ENCODE data around the gene CDH12. TPM values are rescaled to one million over a fixed set of nuclear protein-coding genes. Genes with fewer than 3 reads are reported as not detected.

The CDH12 gene
- total RNA-seq, 2 donors from 2014 or later, result 0.90 to 1.9 TPM

DNA sequence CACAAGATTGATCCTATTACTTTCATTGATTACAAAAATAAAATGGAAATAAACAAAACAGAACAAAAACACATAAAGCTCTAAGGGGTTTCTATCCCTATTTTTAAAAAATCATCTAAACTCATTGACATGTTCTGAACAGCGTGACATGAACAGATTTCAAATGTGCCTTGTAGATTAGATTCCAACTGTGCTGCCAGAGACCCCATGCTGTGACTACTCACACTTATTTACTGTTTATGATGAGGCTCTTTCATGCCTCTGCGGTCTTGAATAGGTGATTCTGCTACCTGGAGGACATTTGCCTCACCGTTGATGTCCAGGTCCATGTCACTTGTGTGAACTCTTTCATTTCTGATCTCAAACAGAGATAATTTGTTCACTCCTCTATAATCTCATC is 990.2 kb downstream of the CDH12 start:
- WGBS, 2 experiments (ENCODE audit: insufficient coverage in 1 of 2, insufficient read length in 1 of 2), result 63% methylated on average over 3 of the region's 3 CpGs
- Mint-ChIP-seq H3K27me3 (ENCODE audit: insufficient read depth) (no peaks in the 10 kb centered on the region), H3K36me3 (ENCODE audit: low read depth) (no peaks in the 10 kb centered on the region), H3K4me3 (no peak overlapping the region), H3K9me3 (no peaks in the 10 kb centered on the region), H3K27ac (no peak overlapping the region), H3K4me1 (no peaks in the 10 kb centered on the region)
- Histone ChIP-seq H3K27me3 (ENCODE audit: control insufficient read depth, insufficient read depth, low read length, poor library complexity, severe bottlenecking) (no peaks in the 10 kb centered on the region), H3K36me3 (ENCODE audit: control insufficient read depth, insufficient read depth, low read length) (no peaks in the 10 kb centered on the region), H3K27ac (ENCODE audit: low read depth, low read length) (no peak overlapping the region), H3K4me1 (ENCODE audit: control insufficient read depth, insufficient read depth, low read length) (no peaks in the 10 kb centered on the region), H3K9ac (ENCODE audit: extremely low read depth, low read length, poor library complexity, severe bottlenecking) (no peak overlapping the region), H3K9me3 (ENCODE audit: control insufficient read depth, low read length) (no peaks in the 10 kb centered on the region), H3K4me3 (ENCODE audit: low read length) (no peak overlapping the region)
- no peak for DNase-seq
- TF ChIP-seq, protein P1, sequence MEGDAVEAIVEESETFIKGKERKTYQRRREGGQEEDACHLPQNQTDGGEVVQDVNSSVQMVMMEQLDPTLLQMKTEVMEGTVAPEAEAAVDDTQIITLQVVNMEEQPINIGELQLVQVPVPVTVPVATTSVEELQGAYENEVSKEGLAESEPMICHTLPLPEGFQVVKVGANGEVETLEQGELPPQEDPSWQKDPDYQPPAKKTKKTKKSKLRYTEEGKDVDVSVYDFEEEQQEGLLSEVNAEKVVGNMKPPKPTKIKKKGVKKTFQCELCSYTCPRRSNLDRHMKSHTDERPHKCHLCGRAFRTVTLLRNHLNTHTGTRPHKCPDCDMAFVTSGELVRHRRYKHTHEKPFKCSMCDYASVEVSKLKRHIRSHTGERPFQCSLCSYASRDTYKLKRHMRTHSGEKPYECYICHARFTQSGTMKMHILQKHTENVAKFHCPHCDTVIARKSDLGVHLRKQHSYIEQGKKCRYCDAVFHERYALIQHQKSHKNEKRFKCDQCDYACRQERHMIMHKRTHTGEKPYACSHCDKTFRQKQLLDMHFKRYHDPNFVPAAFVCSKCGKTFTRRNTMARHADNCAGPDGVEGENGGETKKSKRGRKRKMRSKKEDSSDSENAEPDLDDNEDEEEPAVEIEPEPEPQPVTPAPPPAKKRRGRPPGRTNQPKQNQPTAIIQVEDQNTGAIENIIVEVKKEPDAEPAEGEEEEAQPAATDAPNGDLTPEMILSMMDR (conservative IDR thresholded peaks at IDR 0.05), result no peak

DNA sequence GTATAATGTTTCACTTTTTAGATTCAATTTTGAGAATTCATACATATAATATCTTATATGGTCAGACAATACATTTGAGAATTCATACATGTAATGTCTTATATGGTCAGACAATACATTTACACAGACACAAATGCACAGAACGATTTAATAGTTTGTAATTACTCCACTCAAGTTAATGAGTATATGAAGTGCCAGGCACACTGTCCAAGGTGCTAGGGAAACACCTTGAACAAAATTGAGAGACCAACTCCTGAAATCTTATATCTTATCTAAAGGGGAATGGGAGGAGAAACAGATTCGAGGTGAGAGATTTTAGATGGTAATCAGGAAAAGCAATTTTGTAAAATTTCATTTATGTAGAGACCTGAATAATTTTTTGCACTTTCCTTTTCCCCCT is 994.7 kb downstream of the CDH12 start:
- Mint-ChIP-seq H3K27ac (no peak overlapping the region), H3K36me3 (ENCODE audit: low read depth) (no peaks in the 10 kb centered on the region), H3K9me3 (no peaks in the 10 kb centered on the region), H3K4me1 (no peaks in the 10 kb centered on the region), H3K4me3 (no peak overlapping the region), H3K27me3 (ENCODE audit: insufficient read depth) (no peaks in the 10 kb centered on the region)
- Histone ChIP-seq H3K27me3 (ENCODE audit: control insufficient read depth, insufficient read depth, low read length, poor library complexity, severe bottlenecking) (no peaks in the 10 kb centered on the region), H3K9ac (ENCODE audit: extremely low read depth, low read length, poor library complexity, severe bottlenecking) (no peak overlapping the region), H3K4me1 (ENCODE audit: control insufficient read depth, insufficient read depth, low read length) (no peaks in the 10 kb centered on the region), H3K4me3 (ENCODE audit: low read length) (no peak overlapping the region), H3K27ac (ENCODE audit: low read depth, low read length) (no peak overlapping the region), H3K36me3 (ENCODE audit: control insufficient read depth, insufficient read depth, low read length) (no peaks in the 10 kb centered on the region), H3K9me3 (ENCODE audit: control insufficient read depth, low read length) (no peaks in the 10 kb centered on the region)
- TF ChIP-seq, protein P1 (conservative IDR thresholded peaks at IDR 0.05), result no peak
- no peak for DNase-seq
- 100% methylated on average over 1 of the region's 2 CpGs; no CpG with 5 or more reads in 1 of the 2 experiments for WGBS, 2 experiments (ENCODE audit: insufficient coverage in 1 of 2, insufficient read length in 1 of 2)

DNA sequence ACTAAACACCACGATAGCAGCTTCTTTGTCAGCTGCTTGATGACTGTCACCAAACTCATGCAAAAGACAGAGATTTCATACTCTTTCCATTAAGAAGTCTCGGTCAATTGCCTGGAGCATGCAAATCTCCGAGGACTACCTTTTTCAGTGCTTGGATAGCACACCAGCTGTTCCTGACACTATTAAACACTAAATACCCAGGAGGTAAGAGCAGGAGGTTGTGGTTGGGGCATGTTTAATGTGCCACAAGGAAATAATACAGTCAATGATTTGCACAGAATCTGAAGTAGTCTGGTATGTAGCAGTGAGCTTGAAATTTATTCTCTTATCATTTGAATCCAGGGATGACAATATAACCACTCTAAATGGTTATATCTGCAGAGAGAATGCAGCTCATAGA is 996.2 kb downstream of the CDH12 start:
- H3K4me1 ChIP-seq (ENCODE audit: control insufficient read depth, insufficient read depth, low read length), result no peaks in the 10 kb centered on the region
- H3K27me3 ChIP-seq (ENCODE audit: control insufficient read depth, insufficient read depth, low read length, poor library complexity, severe bottlenecking), result no peaks in the 10 kb centered on the region
- no peaks in the 10 kb centered on the region for H3K36me3 Mint-ChIP-seq (ENCODE audit: low read depth)
- TF ChIP-seq, protein P1 (conservative IDR thresholded peaks at IDR 0.05), result no peak
- H3K9me3 ChIP-seq (ENCODE audit: control insufficient read depth, low read length), result no peaks in the 10 kb centered on the region
- no peak overlapping the region for H3K4me3 Mint-ChIP-seq
- no peaks in the 10 kb centered on the region for H3K4me1 Mint-ChIP-seq
- no peak overlapping the region for H3K27ac ChIP-seq (ENCODE audit: low read depth, low read length)
- H3K27me3 Mint-ChIP-seq (ENCODE audit: insufficient read depth), result no peaks in the 10 kb centered on the region
- H3K9me3 Mint-ChIP-seq, result no peaks in the 10 kb centered on the region
- no peak overlapping the region for H3K4me3 ChIP-seq (ENCODE audit: low read length)
- no peaks in the 10 kb centered on the region for H3K36me3 ChIP-seq (ENCODE audit: control insufficient read depth, insufficient read depth, low read length)
- H3K9ac ChIP-seq (ENCODE audit: extremely low read depth, low read length, poor library complexity, severe bottlenecking), result no peak overlapping the region
- WGBS, 2 experiments (ENCODE audit: insufficient coverage in 1 of 2, insufficient read length in 1 of 2), result 92 to 100% methylated on average over 1 to 3 of the region's 3 CpGs
- no peak overlapping the region for H3K27ac Mint-ChIP-seq
- no peak for DNase-seq

All from endodermal cell (in vitro differentiated cells).